NCI-H2107 treated with DMSO at 0.1 percent for 48 hours (cell line): ENCODE results near the gene SSC4D.
A peak's percentile ranks its signal among the peaks of the same experiment; 100 is the strongest.
"Not testable (repeated sequence)": the region's sequence is repeated elsewhere in the genome, so short reads cannot be mapped to it uniquely, and the experiment has no call there.

Source experiments
- DNase-seq: peaks from one replicate; lab custom pipeline; 2025; ENCODE audit not compliant: unreplicated experiment; lab: John Stamatoyannopoulos, UW

SSC4D gene

GRCh38 chr7:76409537-76409936 lies at the start of gene SSC4D:
Gene SSC4D (minus strand): TSS chr7:76409697. CDS start chr7:76404439, 5,258 bp downstream.
- no peak for DNase-seq

GRCh38 chr7:76458504-76458903 lies 49.0 kb upstream of the SSC4D start:
- not testable (repeated sequence) for DNase-seq

GRCh38 chr7:76457017-76457416 lies 47.5 kb upstream of the SSC4D start:
- not testable (repeated sequence) for DNase-seq

- not testable (repeated sequence) for DNase-seq
These were observed 36.1 kb upstream of the SSC4D start for GRCh38 chr7:76445577-76446008.

GRCh38 chr7:76443846-76444245 lies 34.3 kb upstream of the SSC4D start:
- DNase-seq = not testable (repeated sequence)

- not testable (repeated sequence) for DNase-seq
These were observed 33.4 kb upstream of the SSC4D start for GRCh38 chr7:76442664-76443446.

- not testable (repeated sequence) for DNase-seq
These were observed 32.3 kb upstream of the SSC4D start for GRCh38 chr7:76441792-76442191.

GRCh38 chr7:76440404-76440803 lies 30.9 kb upstream of the SSC4D start:
- not testable (repeated sequence) for DNase-seq

- DNase-seq = not testable (repeated sequence)
These were observed 29.8 kb upstream of the SSC4D start for GRCh38 chr7:76439120-76439888.

GRCh38 chr7:76437873-76438272 lies 28.4 kb upstream of the SSC4D start:
- peak; percentile 83 for DNase-seq

GRCh38 chr7:76430836-76431235 lies 21.3 kb upstream of the SSC4D start:
- no peak for DNase-seq

- no peak for DNase-seq
These were observed 20.7 kb upstream of the SSC4D start for GRCh38 chr7:76430211-76430610.

GRCh38 chr7:76428868-76429805 lies 19.6 kb upstream of the SSC4D start:
- no peak for DNase-seq

GRCh38 chr7:76428149-76428823 lies 18.8 kb upstream of the SSC4D start:
- DNase-seq = no peak

- DNase-seq = no peak
These were observed 18.1 kb upstream of the SSC4D start for GRCh38 chr7:76427635-76428034.

GRCh38 chr7:76426246-76426645 lies 16.7 kb upstream of the SSC4D start:
- no peak for DNase-seq

GRCh38 chr7:76425558-76425957 lies 16.1 kb upstream of the SSC4D start:
- DNase-seq = not testable (repeated sequence)

- no peak for DNase-seq
These were observed 15.7 kb upstream of the SSC4D start for GRCh38 chr7:76425156-76425555.

GRCh38 chr7:76424413-76425111 lies 15.1 kb upstream of the SSC4D start, which contains the start of gene ZP3:
Gene ZP3 (plus strand): TSS chr7:76424950. CDS start chr7:76424965, 15 bp downstream.
- peak; percentile 65 for DNase-seq
